Measurements from ENCODE around the gene NACA2.
"Not testable (repeated sequence)": the region's sequence is repeated elsewhere in the genome, so short reads cannot be mapped to it uniquely, and the experiment has no call there.

The NACA2 gene

GRCh38 chr17:61591018-61591417 is at the start of gene NACA2:
Gene NACA2, minus strand, starts transcription at chr17:61591219. Its CDS starts 39 bp downstream, at chr17:61591180.
- DNase-seq: no peak

GRCh38 chr17:61639818-61640217 is 48.8 kb upstream of the NACA2 start:
- no peak for DNase-seq

GRCh38 chr17:61638087-61638486 is 47.1 kb upstream of the NACA2 start:
- DNase-seq: no peak

GRCh38 chr17:61635913-61636432 is 45.0 kb upstream of the NACA2 start:
- no peak for DNase-seq

GRCh38 chr17:61634942-61635538 is 44.0 kb upstream of the NACA2 start:
- no peak for DNase-seq

- no peak for DNase-seq
These were observed 43.1 kb upstream of the NACA2 start for GRCh38 chr17:61634011-61634539.

GRCh38 chr17:61632826-61633225 is 41.8 kb upstream of the NACA2 start:
- no peak for DNase-seq

- no peak for DNase-seq
These were observed 40.8 kb upstream of the NACA2 start for GRCh38 chr17:61631800-61632199.

- DNase-seq: not testable (repeated sequence)
These were observed 37.1 kb upstream of the NACA2 start for GRCh38 chr17:61628158-61628557.

- DNase-seq: no peak
These were observed 36.6 kb upstream of the NACA2 start for GRCh38 chr17:61627658-61628057.

GRCh38 chr17:61627125-61627524 is 36.1 kb upstream of the NACA2 start:
- no peak for DNase-seq

GRCh38 chr17:61625564-61625963 is 34.5 kb upstream of the NACA2 start:
- DNase-seq: no peak

GRCh38 chr17:61624951-61625350 is 33.9 kb upstream of the NACA2 start:
- DNase-seq: no peak

GRCh38 chr17:61621317-61621716 is 30.3 kb upstream of the NACA2 start:
- DNase-seq: no peak

GRCh38 chr17:61619953-61620352 is 28.9 kb upstream of the NACA2 start:
- DNase-seq: no peak

GRCh38 chr17:61619493-61619892 is 28.5 kb upstream of the NACA2 start:
- no peak for DNase-seq

GRCh38 chr17:61618950-61619349 is 27.9 kb upstream of the NACA2 start:
- DNase-seq: no peak

GRCh38 chr17:61617330-61617729 is 26.3 kb upstream of the NACA2 start:
- no peak for DNase-seq

- no peak for DNase-seq
These were observed 25.8 kb upstream of the NACA2 start for GRCh38 chr17:61616783-61617182.

GRCh38 chr17:61614219-61614618 is 23.2 kb upstream of the NACA2 start:
- DNase-seq: no peak

- DNase-seq: no peak
These were observed 20.3 kb upstream of the NACA2 start for GRCh38 chr17:61611323-61611722.

- no peak for DNase-seq
These were observed 14.7 kb upstream of the NACA2 start for GRCh38 chr17:61605692-61606091.

GRCh38 chr17:61601297-61601696 is 10.3 kb upstream of the NACA2 start:
- DNase-seq: no peak

- no peak for DNase-seq
These were observed 9.6 kb upstream of the NACA2 start for GRCh38 chr17:61600621-61601020.

- DNase-seq: no peak
These were observed 8.6 kb upstream of the NACA2 start for GRCh38 chr17:61599608-61600007.

Data from GOT3 (cell line).